Retinal pigment epithelial cell (primary cell): ENCODE results near the gene ZDHHC15.
"Not testable (repeated sequence)": the region's sequence is repeated elsewhere in the genome, so short reads cannot be mapped to it uniquely, and the experiment has no call there.

Experiments
- DNase-seq: peaks from one replicate; pipeline ENCODE4 v3.0.0-alpha.2; 2010; ENCODE audit warnings: low read depth
- H3K4me3 ChIP-seq: 2 replicates; pipeline ENCODE4 v1.5.1; 2011; ENCODE audit warnings: mild to moderate bottlenecking, low read length, control low read depth, moderate library complexity
- TF ChIP-seq, protein P1 (sequence below): conservative IDR thresholded peaks from 2 replicates; pipeline ENCODE4 v1.5.1; 2011; ENCODE audit warnings: low read depth, low read length, control low read depth, inconsistent platforms

The ZDHHC15 gene, protein sequence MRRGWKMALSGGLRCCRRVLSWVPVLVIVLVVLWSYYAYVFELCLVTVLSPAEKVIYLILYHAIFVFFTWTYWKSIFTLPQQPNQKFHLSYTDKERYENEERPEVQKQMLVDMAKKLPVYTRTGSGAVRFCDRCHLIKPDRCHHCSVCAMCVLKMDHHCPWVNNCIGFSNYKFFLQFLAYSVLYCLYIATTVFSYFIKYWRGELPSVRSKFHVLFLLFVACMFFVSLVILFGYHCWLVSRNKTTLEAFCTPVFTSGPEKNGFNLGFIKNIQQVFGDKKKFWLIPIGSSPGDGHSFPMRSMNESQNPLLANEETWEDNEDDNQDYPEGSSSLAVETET

DNA sequence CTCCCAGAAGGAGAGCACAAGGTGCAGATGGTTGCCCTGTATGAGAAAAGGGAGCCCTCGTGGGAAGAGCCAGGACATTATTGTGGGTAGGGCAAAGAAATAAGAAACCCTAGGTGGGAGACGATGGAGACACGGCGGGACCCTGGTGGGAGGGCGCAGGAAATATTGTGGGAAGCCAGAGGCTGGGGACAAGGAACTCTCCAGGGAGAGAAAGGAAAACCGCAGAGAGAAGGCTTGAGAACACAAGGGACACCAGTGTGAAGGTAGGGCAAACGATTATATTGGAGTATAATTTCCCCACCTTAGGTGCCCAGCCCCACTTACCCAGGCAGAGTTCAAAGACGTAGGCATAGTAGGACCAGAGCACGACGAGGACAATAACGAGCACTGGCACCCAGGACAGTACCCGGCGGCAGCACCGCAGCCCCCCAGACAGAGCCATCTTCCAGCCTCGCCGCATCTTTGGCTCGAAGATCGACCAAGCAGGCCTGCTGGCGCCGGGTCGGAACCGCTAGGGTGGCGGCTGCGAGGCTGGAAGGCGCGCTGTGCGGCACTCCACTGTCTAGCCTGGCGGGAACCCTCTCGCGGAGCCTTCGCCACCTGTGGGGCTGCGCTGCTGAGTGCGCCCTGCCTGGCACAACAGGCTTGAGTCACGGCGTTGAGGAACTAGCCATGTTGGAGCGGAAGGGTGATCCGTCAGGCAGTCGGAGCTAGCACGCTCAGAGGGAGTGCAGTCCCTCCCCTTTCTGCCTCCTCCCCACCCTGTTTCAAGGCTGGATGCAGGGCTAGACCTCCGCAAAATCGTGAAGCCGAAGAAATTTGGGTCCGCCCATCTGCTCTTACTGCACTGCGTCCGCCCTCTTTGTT lies at the start of gene ZDHHC15:
Gene ZDHHC15 (minus strand): TSS at position 473 of the 867 bp plus-strand sequence. CDS start 13 bp downstream, at position 460.
- H3K4me3 ChIP-seq = peak within 1 kb of the TSS; percentile 62
- peak; percentile 20 for DNase-seq
- TF ChIP-seq, protein P1, sequence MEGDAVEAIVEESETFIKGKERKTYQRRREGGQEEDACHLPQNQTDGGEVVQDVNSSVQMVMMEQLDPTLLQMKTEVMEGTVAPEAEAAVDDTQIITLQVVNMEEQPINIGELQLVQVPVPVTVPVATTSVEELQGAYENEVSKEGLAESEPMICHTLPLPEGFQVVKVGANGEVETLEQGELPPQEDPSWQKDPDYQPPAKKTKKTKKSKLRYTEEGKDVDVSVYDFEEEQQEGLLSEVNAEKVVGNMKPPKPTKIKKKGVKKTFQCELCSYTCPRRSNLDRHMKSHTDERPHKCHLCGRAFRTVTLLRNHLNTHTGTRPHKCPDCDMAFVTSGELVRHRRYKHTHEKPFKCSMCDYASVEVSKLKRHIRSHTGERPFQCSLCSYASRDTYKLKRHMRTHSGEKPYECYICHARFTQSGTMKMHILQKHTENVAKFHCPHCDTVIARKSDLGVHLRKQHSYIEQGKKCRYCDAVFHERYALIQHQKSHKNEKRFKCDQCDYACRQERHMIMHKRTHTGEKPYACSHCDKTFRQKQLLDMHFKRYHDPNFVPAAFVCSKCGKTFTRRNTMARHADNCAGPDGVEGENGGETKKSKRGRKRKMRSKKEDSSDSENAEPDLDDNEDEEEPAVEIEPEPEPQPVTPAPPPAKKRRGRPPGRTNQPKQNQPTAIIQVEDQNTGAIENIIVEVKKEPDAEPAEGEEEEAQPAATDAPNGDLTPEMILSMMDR = no peak

DNA sequence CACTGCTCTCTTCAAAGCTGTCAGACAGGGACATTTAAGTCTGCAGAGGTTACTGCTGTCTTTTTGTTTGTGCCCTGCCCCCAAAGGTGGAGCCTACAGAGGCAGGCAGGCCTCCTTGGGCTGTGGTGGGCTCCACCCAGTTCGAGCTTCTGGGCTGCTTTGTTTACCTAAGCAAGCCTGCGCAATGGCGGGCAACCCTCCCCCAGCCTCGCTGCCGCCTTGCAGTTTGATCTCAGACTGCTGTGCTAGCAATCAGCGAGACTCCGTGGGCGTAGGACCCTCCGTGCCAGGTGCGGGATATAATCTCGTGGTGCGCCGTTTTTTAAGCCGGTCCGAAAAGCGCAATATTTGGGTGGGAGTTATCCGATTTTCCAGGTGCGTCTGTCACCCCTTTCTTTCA lies 37.7 kb upstream of the ZDHHC15 start:
- not testable (repeated sequence) for H3K4me3 ChIP-seq, DNase-seq

DNA sequence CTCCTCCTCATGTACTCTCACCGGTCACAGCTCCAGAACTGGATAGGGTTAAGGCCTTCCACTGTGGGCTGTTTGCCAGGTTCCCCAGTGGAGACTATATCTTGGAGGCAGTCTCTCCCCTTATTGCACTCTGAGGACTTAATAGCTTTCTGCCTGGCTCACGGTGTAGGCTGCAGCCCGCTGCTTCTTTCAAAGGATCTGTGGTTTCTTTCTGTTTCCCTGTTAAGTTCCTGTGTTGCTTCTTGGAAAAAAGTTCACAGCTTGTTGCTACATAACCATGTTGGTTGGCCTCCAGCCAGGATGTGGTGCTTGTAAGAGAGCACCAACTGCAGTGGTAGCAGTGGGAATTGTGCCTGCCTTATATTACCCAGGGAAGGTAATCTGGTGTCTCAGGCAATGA lies 24.9 kb upstream of the ZDHHC15 start:
- H3K4me3 ChIP-seq = no peak overlapping the region
- TF ChIP-seq, protein P1 = no peak
- DNase-seq = peak; percentile 0

DNA sequence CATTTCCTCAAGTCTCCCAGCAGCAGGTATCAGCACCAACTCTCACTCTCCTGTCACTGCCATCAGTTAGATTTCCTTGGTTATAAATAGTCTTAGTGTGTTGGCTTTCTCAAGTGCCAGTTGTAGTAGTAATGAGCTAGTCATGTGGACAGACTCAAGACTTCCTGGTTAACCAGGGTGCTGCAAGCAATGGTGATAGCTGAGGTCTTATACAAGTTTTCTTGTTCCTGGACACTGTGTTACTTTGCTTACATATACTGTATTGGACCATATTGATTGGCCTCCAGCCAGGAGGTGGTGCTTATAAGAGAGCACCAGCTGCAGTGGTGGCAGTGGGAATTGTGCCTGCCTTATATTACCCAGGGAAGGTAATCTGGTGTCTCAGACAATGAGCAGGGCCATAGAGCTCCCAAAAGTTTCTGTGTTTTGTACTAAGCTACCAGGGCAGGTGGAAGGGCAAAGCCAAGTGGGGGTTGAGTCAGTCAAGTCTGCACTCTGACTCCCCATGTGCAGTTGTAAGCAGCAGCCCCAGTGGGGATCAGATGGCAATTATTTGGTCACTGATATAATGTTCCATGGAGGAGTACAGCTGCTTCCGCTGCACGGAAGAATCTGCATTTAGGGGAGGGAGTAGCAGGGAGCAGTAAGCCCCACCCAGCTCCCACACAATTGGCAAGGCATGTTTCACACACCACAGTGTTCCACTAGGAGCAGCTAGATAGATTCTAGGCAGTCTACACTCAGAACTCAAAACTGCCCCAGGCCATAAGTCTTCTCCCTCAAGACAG lies 24.1 kb upstream of the ZDHHC15 start:
- TF ChIP-seq, protein P1 = no peak
- no peak for DNase-seq
- no peak overlapping the region for H3K4me3 ChIP-seq

DNA sequence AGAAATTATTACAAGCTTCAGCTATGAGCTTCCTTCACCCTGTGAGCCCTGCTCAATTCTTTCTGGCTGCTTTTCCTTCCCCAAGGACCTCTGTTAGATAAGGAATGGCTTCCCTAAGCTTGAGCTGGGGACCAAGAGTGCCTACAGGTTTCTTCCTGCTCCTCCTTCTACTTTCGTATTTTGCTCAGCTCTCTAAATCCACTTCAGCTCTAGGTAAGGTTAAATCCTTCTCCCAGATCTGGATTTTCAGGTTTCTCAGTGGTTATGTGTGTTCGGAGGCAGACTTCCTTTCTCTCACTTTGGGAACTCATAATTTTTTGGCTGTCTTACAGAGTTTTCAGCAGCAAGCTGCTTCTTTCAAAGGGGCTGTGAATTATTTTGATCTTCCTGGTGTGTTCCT lies 21.9 kb upstream of the ZDHHC15 start:
- TF ChIP-seq, protein P1 = no peak
- no peak overlapping the region for H3K4me3 ChIP-seq
- DNase-seq = no peak

DNA sequence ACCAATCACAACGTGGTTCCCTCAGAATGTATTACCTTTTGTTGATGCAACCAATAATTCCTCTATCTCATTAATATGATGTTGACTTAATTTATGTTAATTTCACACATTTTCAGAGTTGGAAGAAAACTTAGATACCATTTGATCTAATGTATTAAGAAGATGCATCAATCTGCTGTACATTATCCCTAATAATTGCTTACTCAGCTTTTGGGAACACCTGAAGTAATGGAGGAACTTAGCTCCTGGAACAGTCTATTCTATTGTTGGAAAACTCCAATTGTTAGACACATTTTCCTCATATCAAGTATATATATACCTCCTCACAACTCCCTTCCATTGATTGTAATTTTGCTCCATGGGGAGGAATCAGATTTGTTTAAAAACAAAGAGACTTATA lies 38.9 kb downstream of the ZDHHC15 start:
- DNase-seq = no peak
- H3K4me3 ChIP-seq = no peak overlapping the region
- TF ChIP-seq, protein P1 = no peak

DNA sequence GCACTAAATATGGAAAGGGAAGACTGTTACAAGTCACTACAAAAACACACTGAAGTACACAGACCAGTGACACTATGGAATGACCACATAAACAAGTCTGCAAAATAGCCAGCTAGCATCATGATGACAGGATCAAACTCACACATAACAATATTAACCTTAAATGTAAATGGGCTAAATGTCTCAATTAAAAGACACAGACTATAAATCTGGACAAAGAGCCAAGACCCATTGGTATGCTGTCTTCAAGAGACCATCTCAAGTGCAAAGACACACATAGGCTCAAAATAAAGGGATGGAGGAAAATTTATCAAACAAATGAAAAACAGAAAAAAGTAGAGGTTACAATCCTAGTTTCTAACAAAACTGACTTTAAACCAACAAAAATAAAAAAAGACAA lies 61.1 kb downstream of the ZDHHC15 start:
- not testable (repeated sequence) for DNase-seq, H3K4me3 ChIP-seq
